Kidney (tissue), 14 donors: ENCODE measurements around the gene PGAM2. TPM values are rescaled to one million over a fixed set of nuclear protein-coding genes. Genes with fewer than 3 reads are reported as not detected.
"Not testable (repeated sequence)": the region's sequence is repeated elsewhere in the genome, so short reads cannot be mapped to it uniquely, and the experiment has no call there.

Experiments used
- DNase-seq, 5 donors: peaks; one replicate each; pipeline ENCODE4 v3.0.0-alpha.2; 2013 to 2020
- FAIRE-seq: peaks from 2 replicates; lab custom pipeline; 2012; peaks lifted over from hg19 to GRCh38; lab: Jason Lieb, UNC
- H3K27ac ChIP-seq, 2 donors: one replicate each; pipeline ENCODE4 v1.7.0; 2013; ENCODE audit warnings: low read depth in 2 of 2, low read length in 2 of 2, inconsistent platforms in 1 of 2
- H3K27me3 ChIP-seq: one replicate; pipeline ENCODE4 v1.7.1; 2013; ENCODE audit warnings: low read length, inconsistent platforms; ENCODE audit not compliant: control insufficient read depth, insufficient read depth
- H3K36me3 ChIP-seq, 3 donors: one replicate each; pipeline versions ENCODE4 v1.7.0 to v1.7.1; 2013; ENCODE audit warnings: low read length in 3 of 3, control low read depth in 1 of 3, inconsistent platforms in 1 of 3; ENCODE audit not compliant: insufficient read depth in 3 of 3, control insufficient read depth in 2 of 3
- H3K4me1 ChIP-seq, 3 donors: one replicate each; pipeline versions ENCODE4 v1.7.0 to v1.7.1; 2013; ENCODE audit warnings: low read length in 3 of 3, inconsistent platforms in 1 of 3, low read depth in 1 of 3; ENCODE audit not compliant: control insufficient read depth in 2 of 3, insufficient read depth in 2 of 3
- H3K4me3 ChIP-seq, 3 donors: one replicate each; pipeline versions ENCODE4 v1.7.0 to v1.8.1; 2013; ENCODE audit warnings: low read length in 3 of 3, control low read depth in 1 of 3, inconsistent platforms in 1 of 3
- H3K9ac ChIP-seq, 3 donors: one replicate each; pipeline versions ENCODE4 v1.7.0 to v1.7.1; 2013; ENCODE audit warnings: low read length in 3 of 3, control low read depth in 1 of 3, inconsistent platforms in 1 of 3
- H3K9me3 ChIP-seq, 3 donors: one replicate each; pipeline versions ENCODE4 v1.7.0 to v1.7.1; 2013; ENCODE audit warnings: low read length in 3 of 3, control low read depth in 1 of 3, inconsistent platforms in 1 of 3; ENCODE audit not compliant: control insufficient read depth in 2 of 3, insufficient read depth in 1 of 3
- intact Hi-C: fragments of 100-400 bp; cut with DNase I; formaldehyde crosslinking; loops from one replicate; pipeline ENCODE4 v1.11.1; 2022
- polyA plus RNA-seq: library from polyadenylated mRNA; stranded (reverse); fragments of 350-450 nt; fragmentation: Illumina TruSeq; extraction: RNeasy Lipid Tissue Mini Kit (QIAGEN cat#74804); gene quantifications from one replicate; pipeline ENCODE4 v1.2.3, GENCODE V29; 2014; ENCODE audit warnings: low read depth, low replicate concordance; ENCODE audit not compliant: insufficient read depth
- total RNA-seq: library from RNA; stranded (reverse); fragmentation: NEBNext Ultra II Directional; extraction: Animal tissue kit (Norgen Biotek cat#: 25700); gene quantifications from one replicate; pipeline ENCODE4 v1.2.1, GENCODE V29; 2021
- TF ChIP-seq, protein P1 (sequence below): IDR thresholded peaks from 3 replicates; pipeline ENCODE4 v1.5.1; 2012; ENCODE audit warnings: mild to moderate bottlenecking, moderate library complexity, borderline replicate concordance; ENCODE audit not compliant: insufficient read depth; ENCODE audit errors: extremely low read depth
- donor health status: control.
- donor health status: control.
- donor health status: control.
- donor health status: control.
- donor health status: control.
- donor health status: DM: yes; HTN: yes; CAD: no.
- donor health status: Normal renal cell carcinoma (clear cell type).

PGAM2 gene
- total and polyA plus RNA-seq, 2 donors from 2014 or later: 2.1 to 37.7 TPM

DNA sequence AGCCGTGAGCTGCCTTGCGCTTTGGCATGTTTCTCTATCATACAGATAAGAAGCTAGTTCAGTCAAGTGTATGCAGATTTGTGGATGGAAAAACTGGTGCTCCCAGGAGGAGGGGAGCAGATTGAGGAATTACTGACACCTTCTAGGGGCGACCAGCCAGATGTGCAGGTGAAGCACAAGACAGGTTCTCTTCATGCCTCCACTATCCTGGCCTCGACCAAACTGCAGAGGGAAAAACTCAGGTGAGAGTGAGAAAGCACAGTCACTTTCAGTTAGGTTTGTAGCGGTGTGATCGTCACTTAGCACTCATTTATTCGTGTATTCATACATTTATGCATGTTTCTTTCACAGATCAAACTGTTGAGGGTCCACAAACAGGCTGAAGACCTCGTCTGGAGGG, 21.5 kb downstream of the PGAM2 start:
- FAIRE-seq: no peak

DNA sequence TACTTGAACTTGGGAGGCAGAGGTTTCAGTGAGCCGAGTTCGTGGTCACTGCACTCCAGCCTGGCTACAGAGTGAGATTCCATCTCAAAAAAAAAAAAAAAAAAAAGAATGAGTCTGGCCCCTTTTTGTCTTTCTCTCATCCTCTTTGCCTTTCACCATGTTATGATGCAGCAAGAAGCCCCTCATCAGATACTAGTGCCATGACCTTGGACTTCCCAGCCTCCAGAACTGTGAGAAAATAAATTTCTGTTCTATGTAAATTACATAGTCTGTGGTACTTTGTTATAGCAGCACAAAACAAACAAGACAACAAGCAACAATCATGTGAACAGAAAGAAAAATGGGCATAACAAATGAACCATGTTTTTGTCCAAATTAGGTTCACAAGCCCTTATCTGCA, 23.1 kb downstream of the PGAM2 start:
- no peak for DNase-seq

More for the DNA sequence above, 21.5 kb downstream of the PGAM2 start:
- TF ChIP-seq, protein P1, sequence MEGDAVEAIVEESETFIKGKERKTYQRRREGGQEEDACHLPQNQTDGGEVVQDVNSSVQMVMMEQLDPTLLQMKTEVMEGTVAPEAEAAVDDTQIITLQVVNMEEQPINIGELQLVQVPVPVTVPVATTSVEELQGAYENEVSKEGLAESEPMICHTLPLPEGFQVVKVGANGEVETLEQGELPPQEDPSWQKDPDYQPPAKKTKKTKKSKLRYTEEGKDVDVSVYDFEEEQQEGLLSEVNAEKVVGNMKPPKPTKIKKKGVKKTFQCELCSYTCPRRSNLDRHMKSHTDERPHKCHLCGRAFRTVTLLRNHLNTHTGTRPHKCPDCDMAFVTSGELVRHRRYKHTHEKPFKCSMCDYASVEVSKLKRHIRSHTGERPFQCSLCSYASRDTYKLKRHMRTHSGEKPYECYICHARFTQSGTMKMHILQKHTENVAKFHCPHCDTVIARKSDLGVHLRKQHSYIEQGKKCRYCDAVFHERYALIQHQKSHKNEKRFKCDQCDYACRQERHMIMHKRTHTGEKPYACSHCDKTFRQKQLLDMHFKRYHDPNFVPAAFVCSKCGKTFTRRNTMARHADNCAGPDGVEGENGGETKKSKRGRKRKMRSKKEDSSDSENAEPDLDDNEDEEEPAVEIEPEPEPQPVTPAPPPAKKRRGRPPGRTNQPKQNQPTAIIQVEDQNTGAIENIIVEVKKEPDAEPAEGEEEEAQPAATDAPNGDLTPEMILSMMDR: no peak
- Histone ChIP-seq H3K27me3 (no peaks in the 10 kb centered on the region), H3K27ac (peak overlapping the region; percentile 83 to 91), H3K4me1 (peaks cover 0 to 23% (median 13%) of the 10 kb centered on the region in 3 donors), H3K9ac (peak overlapping the region; percentile 51 to 95 (median 90)), H3K4me3 (peak overlapping the region; percentile 55 to 97 (median 90)), H3K36me3 (no peaks in the 10 kb centered on the region), H3K9me3 (no peaks in the 10 kb centered on the region)
- intact Hi-C loops: no loop called here
- peak in 1 of 5 donors; percentile 43 for DNase-seq

DNA sequence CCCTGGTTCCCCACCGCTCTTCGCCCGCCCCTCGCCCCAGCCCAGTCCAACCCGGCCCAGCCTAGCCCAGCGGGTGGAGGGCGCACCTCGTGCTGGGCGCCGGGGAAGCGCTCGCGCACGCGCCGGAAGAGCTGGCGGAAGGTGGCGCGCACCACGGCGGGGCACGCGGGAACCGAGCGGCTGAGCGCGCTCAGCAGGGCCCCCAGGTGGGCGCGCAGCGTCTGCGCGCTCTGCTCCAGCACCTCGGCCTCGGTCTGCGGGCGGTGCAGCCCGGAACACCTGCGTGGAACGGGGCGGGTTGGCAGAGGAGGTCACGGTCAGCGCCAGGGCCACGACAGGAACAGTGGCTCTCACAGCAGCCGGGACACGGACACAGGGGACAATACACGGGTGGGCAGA, 24.9 kb downstream of the PGAM2 start:
- H3K36me3 ChIP-seq, H3K27me3 ChIP-seq, H3K27ac ChIP-seq, intact Hi-C loops, FAIRE-seq, H3K9me3 ChIP-seq: not testable (repeated sequence)
- Histone ChIP-seq H3K4me3 (peak overlapping the region in 1 of 3 donors; percentile 37), H3K9ac (peak overlapping the region in 1 of 3 donors; percentile 19), H3K4me1 (peaks cover 0 to 13% (median 6%) of the 10 kb centered on the region in 3 donors)
- peak in 4 of 5 donors; percentile 18 to 79 (median 50) for DNase-seq

More for the DNA sequence above, 23.1 kb downstream of the PGAM2 start:
- Histone ChIP-seq H3K27ac (no peak overlapping the region), H3K9ac (no peak overlapping the region), H3K4me1 (peaks cover 0 to 23% (median 13%) of the 10 kb centered on the region in 3 donors), H3K9me3 (no peaks in the 10 kb centered on the region), H3K4me3 (no peak overlapping the region), H3K36me3 (no peaks in the 10 kb centered on the region), H3K27me3 (no peaks in the 10 kb centered on the region)
- TF ChIP-seq, protein P1: no peak
- FAIRE-seq: no peak
- intact Hi-C loops: no loop called here

DNA sequence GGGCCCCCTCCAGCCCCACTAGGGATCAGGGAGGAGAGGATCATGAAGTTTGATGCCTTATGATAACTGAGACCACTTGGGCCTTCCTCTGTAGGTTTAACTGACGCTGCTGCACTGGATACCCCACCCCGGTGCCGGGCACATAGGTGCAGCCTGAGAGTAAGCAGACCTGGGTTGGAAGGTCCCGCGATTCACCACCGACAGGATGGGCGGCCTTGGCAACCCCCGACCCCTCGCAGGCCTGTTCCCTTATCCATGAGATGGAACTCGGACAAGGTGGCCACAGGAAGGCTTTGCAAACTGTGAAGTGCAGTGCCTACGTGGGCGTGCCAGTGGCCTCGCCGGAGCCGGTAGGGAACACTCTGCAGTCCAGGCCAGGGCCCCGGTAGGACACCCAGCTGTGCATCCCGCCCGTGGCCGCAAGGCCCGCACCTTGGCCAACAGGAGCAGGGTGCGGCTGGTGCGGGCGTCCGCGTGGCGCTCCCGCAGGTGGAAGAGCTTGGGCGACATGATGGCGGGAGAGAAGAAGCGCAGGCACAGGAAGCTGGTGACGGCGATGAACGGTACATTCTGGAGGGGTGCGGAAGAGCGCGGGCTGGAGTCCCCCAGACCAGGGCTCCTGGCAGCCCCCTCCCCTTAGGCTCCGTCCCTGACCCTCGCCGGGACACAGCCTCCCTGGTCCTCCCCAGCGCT, 25.4 kb downstream of the PGAM2 start:
- intact Hi-C loops, H3K27ac ChIP-seq, H3K36me3 ChIP-seq, H3K4me3 ChIP-seq, H3K9ac ChIP-seq, H3K4me1 ChIP-seq, DNase-seq, H3K9me3 ChIP-seq, FAIRE-seq, H3K27me3 ChIP-seq: not testable (repeated sequence)

DNA sequence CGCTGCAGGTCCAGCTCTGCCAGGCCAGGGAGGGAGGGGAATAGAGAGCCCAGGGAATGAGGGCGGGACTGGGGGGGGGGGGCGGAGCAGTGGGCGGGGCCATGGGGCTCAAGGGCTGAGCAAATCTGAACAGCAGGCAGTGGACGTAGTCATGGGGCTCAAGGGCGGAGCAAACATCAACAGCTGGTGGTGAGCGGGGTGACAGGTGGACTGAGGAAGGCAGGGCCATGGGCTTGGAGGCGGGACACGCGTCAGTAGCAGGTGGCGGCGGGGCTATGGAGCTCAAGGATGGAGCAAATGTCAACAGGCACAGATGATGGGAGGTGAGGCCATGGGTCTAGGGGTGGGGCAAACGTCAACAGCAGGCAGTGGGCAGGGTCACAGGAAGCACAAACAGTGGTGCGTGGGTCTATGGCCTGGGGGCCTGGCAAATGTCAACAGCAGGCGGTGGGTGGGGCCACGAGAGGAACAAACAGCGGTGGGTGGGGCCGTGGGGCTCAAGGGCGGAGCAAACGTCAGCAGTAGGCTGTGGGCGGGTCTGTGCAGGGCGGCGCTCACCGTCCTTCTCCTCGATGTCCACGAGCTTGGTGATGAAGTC, 26.3 kb downstream of the PGAM2 start:
- H3K36me3 ChIP-seq, H3K27me3 ChIP-seq, FAIRE-seq, H3K4me1 ChIP-seq, H3K9ac ChIP-seq, H3K9me3 ChIP-seq, intact Hi-C loops: not testable (repeated sequence)
- peak overlapping the region; percentile 33 to 63 (median 37) for H3K4me3 ChIP-seq
- H3K27ac ChIP-seq: peak overlapping the region; percentile 49 to 53
- DNase-seq: peak; percentile 73 to 97 (median 82)

DNA sequence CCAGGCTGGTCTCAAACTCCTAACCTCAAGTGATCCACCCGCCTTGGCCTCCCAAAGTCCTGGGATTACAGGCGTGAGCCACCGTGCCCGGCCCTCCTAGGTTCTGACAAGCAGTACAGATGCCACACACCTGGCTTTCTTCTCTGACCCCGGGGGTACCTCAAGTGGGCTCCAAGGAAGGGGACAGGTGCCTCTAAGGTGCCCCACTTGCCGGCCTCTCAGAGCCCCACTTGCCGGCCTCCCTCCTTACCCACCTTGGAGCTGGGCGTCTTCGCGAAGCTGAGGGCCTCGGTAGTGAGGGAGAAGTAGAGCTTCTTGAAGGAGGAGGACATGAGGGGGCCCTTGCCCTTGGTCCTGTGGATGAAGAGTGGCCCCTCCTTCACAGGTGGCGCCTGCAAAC, 26.8 kb downstream of the PGAM2 start:
- H3K27ac ChIP-seq, H3K9me3 ChIP-seq, DNase-seq, H3K4me3 ChIP-seq, FAIRE-seq, H3K27me3 ChIP-seq, intact Hi-C loops, H3K4me1 ChIP-seq, H3K36me3 ChIP-seq, H3K9ac ChIP-seq: not testable (repeated sequence)
